ENCODE data around the gene SPRTN. TPM values are rescaled to one million over a fixed set of nuclear protein-coding genes. Genes with fewer than 3 reads are reported as not detected.

The SPRTN gene
- total RNA-seq, 2 experiments from 2014 or later: 11.2 to 12.2 TPM

DNA sequence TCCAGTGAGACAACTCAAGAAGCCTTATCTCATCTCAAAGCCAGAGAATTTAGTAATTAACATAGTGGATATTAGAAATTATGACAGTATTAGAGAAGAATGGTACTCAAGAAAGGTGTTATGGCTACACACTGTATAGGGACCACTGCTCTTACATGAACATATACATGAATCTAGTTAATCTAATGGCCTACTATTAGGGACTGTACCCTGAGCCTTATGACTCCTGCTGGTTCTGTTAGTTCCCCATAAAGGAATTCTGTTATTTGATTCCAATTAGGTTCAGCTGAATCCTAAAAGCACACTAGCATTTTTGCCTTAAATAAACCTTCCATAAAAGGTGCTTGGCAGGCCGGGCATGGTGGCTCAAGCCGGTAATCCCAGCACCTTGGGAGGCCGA lies 44.3 kb downstream of the SPRTN start:
- H3K4me3 Mint-ChIP-seq: no peak overlapping the region
- no peak overlapping the region for H3K27ac Mint-ChIP-seq
- H3K9me3 Mint-ChIP-seq: no peaks in the 10 kb centered on the region
- no peak for DNase-seq
- no peaks in the 10 kb centered on the region for H3K27me3 Mint-ChIP-seq
- H3K36me3 Mint-ChIP-seq: peaks cover 8% of the 10 kb centered on the region
- H3K4me1 Mint-ChIP-seq: peaks cover 26% of the 10 kb centered on the region

- peaks cover 12% of the 10 kb centered on the region for H3K36me3 Mint-ChIP-seq
Measured at GRCh38 chr1:231383159-231383860, 45.2 kb downstream of the SPRTN start.

DNA sequence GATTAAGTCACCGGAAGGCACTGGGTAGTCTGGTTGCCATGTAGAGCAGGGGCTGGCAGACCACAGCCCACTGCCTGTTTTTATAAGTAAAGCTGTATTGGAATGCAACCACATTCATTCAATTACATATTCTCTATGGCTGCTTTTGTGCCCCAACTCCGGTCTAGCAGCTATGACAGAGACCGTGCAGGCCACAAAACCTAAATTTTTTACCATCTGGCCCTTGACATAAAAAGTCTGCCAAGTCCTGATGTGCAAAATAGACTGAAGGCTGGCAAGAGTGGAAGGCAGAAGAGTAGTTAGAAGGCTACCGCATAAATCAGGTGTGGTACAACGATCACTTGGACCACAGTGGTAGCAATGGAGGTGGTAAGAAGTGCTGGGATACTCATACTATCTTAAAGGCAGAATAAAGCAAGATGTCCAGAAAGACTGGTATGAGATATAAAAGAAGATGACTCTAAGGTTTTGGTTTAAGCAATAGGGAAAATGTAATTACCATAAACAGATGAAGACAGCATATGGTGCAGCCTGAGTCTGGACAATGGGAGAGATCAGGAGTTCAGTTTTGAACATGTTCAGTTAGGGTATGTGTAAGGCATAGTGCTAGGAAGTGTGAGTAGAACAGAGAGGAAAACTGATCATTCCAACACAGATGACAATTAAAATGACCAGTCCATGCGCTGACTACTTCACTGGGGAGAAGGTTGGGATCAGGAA lies 46.8 kb downstream of the SPRTN start:
- Mint-ChIP-seq H3K36me3 (peaks cover 15% of the 10 kb centered on the region), H3K27ac (no peak overlapping the region), H3K27me3 (no peaks in the 10 kb centered on the region), H3K4me3 (no peak overlapping the region), H3K4me1 (peaks cover 27% of the 10 kb centered on the region), H3K9me3 (no peaks in the 10 kb centered on the region)
- DNase-seq: no peak

More at GRCh38 chr1:231383159-231383860, 45.2 kb downstream of the SPRTN start:
- H3K27ac Mint-ChIP-seq: no peak overlapping the region
- no peaks in the 10 kb centered on the region for H3K27me3 Mint-ChIP-seq
- H3K4me1 Mint-ChIP-seq: peaks cover 30% of the 10 kb centered on the region
- H3K4me3 Mint-ChIP-seq: no peak overlapping the region
- DNase-seq: no peak
- no peaks in the 10 kb centered on the region for H3K9me3 Mint-ChIP-seq

GRCh38 chr1:231385416-231385748 lies 47.3 kb downstream of the SPRTN start:
- Mint-ChIP-seq H3K4me1 (peaks cover 30% of the 10 kb centered on the region), H3K27ac (no peak overlapping the region), H3K27me3 (no peaks in the 10 kb centered on the region), H3K4me3 (no peak overlapping the region), H3K36me3 (peaks cover 19% of the 10 kb centered on the region), H3K9me3 (no peaks in the 10 kb centered on the region)
- no peak for DNase-seq

DNA sequence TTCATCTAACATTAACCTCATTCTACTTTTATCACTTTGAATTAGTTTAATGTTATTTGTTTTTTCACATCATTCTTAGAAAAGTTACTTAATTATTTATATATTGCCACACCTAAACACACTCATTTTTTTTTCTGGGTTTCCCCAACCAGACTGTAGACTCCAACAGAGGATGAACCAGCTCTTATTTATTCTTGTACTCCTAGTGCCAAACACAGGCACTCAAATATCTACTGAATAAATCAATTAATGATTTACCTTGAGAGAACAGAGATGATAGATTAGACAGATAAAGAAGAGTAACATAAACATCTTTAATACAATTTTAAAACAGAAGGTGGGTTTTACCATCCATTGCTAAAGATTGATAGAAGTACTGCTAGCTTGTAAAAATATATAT lies 48.4 kb downstream of the SPRTN start:
- H3K4me3 Mint-ChIP-seq: no peak overlapping the region
- DNase-seq: no peak
- H3K27ac Mint-ChIP-seq: no peak overlapping the region
- H3K27me3 Mint-ChIP-seq: no peaks in the 10 kb centered on the region
- H3K9me3 Mint-ChIP-seq: no peaks in the 10 kb centered on the region
- peaks cover 20% of the 10 kb centered on the region for H3K36me3 Mint-ChIP-seq
- peaks cover 37% of the 10 kb centered on the region for H3K4me1 Mint-ChIP-seq

- Mint-ChIP-seq H3K36me3 (peaks cover 23% of the 10 kb centered on the region), H3K27me3 (no peaks in the 10 kb centered on the region), H3K27ac (no peak overlapping the region), H3K4me1 (peaks cover 38% of the 10 kb centered on the region), H3K9me3 (no peaks in the 10 kb centered on the region), H3K4me3 (no peak overlapping the region)
- DNase-seq: no peak
Measured at GRCh38 chr1:231387770-231388669, 49.9 kb downstream of the SPRTN start.

DNA sequence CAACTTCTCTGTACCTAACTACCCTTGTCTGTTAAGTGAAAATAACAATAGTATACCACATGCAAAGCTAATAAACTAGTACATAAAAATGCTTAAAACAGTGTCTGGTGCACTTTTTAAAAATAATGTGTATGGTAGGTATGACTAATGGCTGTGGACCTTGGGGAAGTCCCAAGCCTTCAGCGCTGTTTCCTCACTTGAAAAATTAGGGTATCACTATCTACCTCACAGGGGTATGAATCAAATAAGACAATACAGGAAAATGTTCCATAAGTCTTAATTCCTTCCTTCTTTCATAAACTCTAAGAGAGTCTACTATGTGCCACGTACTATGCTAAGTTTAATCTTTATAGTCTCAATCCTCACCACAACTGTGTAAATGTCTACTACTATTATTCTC lies 52.0 kb downstream of the SPRTN start:
- H3K9me3 Mint-ChIP-seq: no peaks in the 10 kb centered on the region

GRCh38 chr1:231392389-231393131 lies 54.5 kb downstream of the SPRTN start:
- Mint-ChIP-seq H3K4me3 (no peak overlapping the region), H3K36me3 (peaks cover 33% of the 10 kb centered on the region), H3K27me3 (no peaks in the 10 kb centered on the region), H3K9me3 (no peaks in the 10 kb centered on the region), H3K4me1 (peaks cover 60% of the 10 kb centered on the region), H3K27ac (no peak overlapping the region)
- no peak for DNase-seq

More for the DNA sequence above, 52.0 kb downstream of the SPRTN start:
- H3K27ac Mint-ChIP-seq: peak overlapping the region; percentile 64
- peak; percentile 14 for DNase-seq
- H3K4me3 Mint-ChIP-seq: no peak overlapping the region
- H3K36me3 Mint-ChIP-seq: peaks cover 23% of the 10 kb centered on the region
- H3K4me1 Mint-ChIP-seq: peaks cover 46% of the 10 kb centered on the region
- no peaks in the 10 kb centered on the region for H3K27me3 Mint-ChIP-seq

GRCh38 chr1:231393668-231394067 lies 55.6 kb downstream of the SPRTN start:
- H3K4me1 Mint-ChIP-seq: peaks cover 50% of the 10 kb centered on the region
- H3K27ac Mint-ChIP-seq: no peak overlapping the region
- H3K4me3 Mint-ChIP-seq: no peak overlapping the region
- H3K36me3 Mint-ChIP-seq: peaks cover 32% of the 10 kb centered on the region
- no peak for DNase-seq
- H3K27me3 Mint-ChIP-seq: no peaks in the 10 kb centered on the region
- H3K9me3 Mint-ChIP-seq: no peaks in the 10 kb centered on the region

DNA sequence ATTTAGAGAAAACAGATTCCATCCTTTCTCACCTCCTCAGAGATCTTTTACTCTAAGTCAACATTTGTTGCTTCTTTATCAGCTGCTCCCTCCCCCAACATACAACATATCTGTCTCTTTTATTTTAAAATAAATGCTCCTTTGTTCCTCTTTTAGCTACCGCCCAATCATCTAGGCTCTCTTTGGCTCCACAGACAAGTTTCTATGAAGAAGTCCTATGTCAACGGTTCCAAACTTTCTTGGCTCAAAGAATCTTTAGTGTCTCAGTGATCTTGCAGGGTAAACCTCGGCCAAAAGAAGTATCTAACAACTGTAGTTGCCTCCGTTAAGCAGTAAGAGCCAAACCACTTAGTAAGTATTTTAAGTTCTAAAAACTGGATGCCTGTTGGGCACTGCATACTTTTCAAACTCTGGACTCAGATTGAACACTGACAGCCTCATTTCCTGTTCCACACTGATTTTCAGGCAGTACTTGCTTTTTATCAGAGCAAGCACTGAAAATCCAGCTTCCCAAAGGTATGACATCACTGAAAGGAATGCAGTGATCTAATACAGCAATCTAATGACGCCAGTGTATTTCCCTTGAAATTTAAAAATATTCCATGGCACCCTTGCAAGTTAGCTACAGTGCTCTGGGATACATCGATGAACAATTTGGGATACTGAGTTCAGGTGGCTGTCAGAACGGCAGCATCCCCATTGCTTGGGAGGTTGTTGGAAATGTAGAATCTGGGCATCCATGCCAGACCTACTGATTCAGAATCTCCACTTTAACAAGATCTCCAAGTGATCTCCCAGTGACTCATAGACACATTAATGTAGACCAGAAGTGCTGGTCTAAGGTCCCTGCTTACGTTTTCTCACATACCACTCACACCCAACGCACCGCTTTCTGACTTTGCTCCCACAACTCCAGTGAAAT lies 57.2 kb downstream of the SPRTN start:
- no peaks in the 10 kb centered on the region for H3K27me3 Mint-ChIP-seq
- H3K4me1 Mint-ChIP-seq: peaks cover 43% of the 10 kb centered on the region
- H3K4me3 Mint-ChIP-seq: no peak overlapping the region
- H3K36me3 Mint-ChIP-seq: peaks cover 26% of the 10 kb centered on the region
- no peak for DNase-seq
- no peaks in the 10 kb centered on the region for H3K9me3 Mint-ChIP-seq
- no peak overlapping the region for H3K27ac Mint-ChIP-seq

DNA sequence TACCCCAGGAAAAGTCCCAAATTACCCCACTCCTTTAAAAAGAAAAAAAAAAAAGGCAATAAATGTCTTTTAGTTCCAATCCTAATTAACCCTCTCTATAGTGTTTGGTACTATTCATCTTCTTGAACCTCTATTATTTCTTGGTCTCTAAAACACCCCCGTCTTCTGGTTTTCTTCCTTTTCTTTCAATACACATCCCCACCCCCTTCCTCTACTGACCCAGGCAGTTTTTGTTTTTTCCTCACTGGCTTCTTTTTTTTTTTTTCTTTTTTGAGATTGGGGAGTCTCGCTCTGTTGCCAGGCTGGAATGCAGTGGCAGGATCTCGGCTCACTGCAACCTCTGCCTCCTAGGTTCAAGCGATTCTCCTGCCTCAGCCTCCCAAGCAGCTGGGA lies 57.9 kb downstream of the SPRTN start:
- H3K4me1 Mint-ChIP-seq: peaks cover 40% of the 10 kb centered on the region
- DNase-seq: no peak
- no peak overlapping the region for H3K4me3 Mint-ChIP-seq
- no peaks in the 10 kb centered on the region for H3K27me3 Mint-ChIP-seq
- H3K27ac Mint-ChIP-seq: peak overlapping the region; percentile 22
- H3K9me3 Mint-ChIP-seq: no peaks in the 10 kb centered on the region
- peaks cover 20% of the 10 kb centered on the region for H3K36me3 Mint-ChIP-seq

DNA sequence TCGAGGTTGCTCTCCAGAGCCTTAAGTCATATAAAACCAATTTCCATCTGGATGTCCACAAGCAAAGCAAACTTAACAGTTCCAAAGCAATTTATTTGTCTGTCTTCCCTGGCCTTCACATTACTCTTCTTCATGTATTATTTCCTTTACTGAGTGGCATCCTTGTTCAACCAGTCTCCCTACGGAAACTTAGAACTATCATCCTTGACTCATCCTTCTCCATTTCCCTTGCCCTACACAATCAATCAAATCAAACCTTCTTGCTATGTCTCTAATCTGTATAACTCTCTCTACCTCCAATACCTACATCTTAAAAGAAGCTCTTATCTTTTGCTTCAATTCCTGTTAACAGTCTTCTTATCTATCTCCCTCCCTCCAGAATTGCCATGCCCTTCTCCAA lies 58.5 kb downstream of the SPRTN start:
- Mint-ChIP-seq H3K4me3 (no peak overlapping the region), H3K27me3 (no peaks in the 10 kb centered on the region), H3K9me3 (no peaks in the 10 kb centered on the region), H3K4me1 (peaks cover 37% of the 10 kb centered on the region), H3K27ac (no peak overlapping the region), H3K36me3 (peaks cover 20% of the 10 kb centered on the region)
- DNase-seq: no peak

DNA sequence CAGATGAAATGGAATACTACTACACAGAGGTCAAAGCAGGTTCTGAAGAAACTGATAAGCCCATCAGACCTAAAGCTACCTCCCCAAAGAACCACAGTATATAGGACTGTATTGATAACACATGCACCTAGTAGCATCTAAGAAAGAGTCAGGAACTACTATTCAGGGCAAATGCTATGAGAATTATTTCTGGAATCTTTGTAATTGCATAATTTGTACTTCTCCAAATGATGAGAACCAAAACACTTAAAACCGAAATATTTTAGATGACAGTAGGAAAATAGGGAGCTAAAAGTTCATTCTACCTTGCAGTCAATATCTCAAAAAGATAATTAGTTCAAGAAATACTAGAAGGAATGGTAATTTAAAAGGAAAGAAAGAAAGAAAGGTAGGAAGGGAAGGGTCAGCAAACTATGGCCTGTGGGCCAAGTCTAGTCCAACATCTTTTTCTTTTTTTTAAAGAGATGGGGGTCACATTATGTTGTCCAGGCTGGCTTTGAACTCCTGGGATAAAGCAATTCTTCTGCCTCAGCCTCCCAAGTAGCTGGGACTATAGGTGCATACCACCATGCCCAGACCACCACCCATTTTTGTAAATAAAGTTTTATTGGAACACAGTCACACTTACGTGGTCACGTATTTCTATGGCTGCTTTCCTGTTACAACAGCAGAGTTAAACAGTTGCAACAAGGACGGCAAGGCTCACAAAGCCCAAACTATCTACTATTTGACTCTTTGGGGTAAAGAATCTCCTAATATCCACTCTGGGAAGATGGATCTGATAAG lies 60.0 kb downstream of the SPRTN start:
- Mint-ChIP-seq H3K4me3 (no peak overlapping the region), H3K27me3 (no peaks in the 10 kb centered on the region), H3K27ac (no peak overlapping the region), H3K36me3 (peaks cover 19% of the 10 kb centered on the region), H3K4me1 (peaks cover 33% of the 10 kb centered on the region), H3K9me3 (no peaks in the 10 kb centered on the region)
- no peak for DNase-seq

Data from activated naive CD8-positive, alpha-beta T cell treated with anti-CD3 and anti-CD28 coated beads for 36 hours (primary cell).